Ramos (cell line): Measurements from ENCODE around the gene RELA.
"Not testable (repeated sequence)": the region's sequence is repeated elsewhere in the genome, so short reads cannot be mapped to it uniquely, and the experiment has no call there.

Experiments
- in situ Hi-C: fragments of 300-500 bp; cut with MboI; formaldehyde crosslinking; loops from one replicate; pipeline ENCODE4 v1.14.3; 2022; ENCODE audit warnings: low sequenced_read_pairs; ENCODE audit not compliant: unreplicated experiment

RELA gene

DNA sequence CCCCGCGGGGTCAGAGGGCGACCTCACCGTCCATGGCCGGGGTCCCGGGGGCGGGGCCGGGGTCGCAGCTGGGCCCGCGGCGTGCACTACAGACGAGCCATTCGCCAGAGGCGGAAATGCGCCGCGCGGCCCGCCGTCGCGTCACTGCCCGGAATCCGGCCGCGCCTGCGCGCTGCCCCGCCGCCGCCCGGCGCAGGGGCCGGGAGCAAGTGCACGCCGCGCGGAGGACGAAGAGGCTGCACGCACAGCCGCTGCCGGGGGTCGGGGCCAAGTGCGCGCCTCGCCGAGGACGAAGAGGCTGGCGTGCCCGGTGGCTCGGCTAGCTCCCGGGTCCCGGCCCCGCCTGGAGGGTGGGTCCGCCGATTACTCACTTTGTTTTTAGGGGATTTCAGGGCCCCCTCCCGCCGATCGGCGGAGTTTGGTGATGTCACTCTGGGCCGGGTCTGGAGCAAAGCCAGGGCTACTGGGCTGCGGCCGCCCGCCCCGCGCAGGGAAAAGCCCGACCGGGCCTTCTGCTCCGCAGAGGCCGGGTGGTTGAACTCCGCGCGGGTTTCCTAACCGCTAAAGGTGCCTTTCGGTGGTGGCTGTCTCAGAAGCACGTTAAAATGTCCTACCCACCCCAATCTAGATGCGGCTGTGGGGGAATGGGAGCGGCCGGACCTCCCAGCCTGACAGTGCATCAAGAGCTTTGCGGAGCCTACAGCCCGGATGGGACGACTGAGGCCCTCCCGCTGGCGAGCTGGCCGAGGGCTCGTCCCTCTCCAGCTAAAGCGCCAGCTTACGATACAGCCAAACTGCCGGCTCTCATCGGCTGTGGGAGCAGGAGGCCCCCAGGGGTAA lies at the start of gene RELA:
TSS of gene RELA (minus strand) at position 118 of the 840 bp plus-strand sequence. CDS start at position 34, 84 bp downstream.
- in situ Hi-C loops = no loop called here

DNA sequence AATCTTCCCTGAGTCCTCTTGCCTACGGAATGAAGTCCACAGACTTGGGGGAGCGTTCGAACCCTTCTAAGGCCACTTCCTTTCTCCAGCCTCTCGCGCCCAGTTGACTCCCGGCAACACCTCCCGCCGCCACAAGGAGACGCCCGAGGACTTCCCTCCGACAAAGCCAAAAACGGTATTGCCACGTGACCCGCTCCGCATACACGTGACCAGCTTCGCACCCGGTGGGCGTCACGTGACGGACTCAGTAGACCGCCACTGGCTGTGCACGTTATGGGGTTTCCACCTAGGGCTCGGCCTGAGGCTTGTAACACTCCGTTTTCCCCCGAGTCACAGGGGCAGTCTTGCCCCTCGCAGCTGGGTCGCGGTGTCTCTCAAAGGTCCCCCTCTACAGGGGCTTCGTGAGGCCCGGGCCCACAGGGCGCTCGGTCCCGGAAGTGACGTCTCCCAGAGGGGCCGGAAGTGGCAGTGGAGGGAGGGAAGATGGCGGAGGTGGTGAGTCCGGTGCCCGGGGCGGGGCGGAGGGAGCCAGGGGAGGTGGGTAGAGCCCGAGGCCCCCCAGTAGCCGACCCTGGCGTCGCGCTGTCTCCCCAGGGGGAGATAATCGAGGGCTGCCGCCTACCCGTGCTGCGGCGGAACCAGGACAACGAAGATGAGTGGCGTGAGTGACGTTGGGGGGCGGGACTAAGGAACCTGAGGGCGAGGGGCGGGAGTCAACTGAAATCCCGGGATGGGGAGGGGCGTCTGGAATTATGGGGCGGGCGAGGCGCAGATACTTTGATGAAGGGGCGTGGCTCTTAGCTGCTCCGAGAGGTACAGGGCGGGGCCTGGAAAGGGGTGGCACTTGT lies 49.3 kb upstream of the RELA start, which contains the start of gene KAT5:
TSS of gene KAT5 (plus strand) at position 468 of the 848 bp plus-strand sequence. CDS start at position 484, 16 bp downstream.
- in situ Hi-C loops = no loop called here

DNA sequence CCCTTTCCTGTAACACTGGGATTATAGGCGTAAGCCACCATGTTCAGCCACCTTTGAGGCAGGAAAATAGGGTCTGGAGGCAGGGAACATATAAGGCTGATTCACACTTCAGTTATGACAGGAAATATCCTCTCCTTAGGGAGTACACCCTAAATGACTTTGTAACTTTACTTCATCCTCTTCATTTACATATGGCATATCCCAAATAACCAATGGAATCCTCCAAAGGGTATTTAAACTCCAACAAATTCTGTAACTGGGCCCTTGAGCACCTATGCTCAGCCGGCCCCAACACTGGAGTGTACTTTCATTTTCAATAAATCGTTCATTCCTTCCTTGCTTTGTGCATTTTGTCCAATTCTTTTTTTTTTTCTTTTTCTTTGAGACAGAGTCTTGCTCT lies 47.7 kb upstream of the RELA start:
- in situ Hi-C loops = no loop called here

DNA sequence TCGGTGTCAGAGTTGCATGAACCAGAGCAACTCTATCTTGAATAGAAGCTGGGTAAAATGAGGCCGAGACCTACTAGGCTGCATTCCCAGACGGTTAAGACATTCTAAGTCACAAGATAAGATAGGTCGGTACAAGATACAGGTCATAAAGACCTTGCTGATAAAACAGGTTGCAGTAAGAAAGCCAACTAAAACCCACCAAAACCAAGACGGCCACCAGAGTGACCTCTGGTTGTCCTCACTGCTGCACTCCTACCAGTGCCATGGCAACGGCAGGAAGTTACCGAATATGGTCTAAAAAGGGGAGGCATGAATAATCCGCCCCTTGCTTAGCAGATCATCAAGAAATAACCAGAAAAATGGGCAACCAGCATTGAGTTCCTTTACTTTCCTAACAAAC lies 46.9 kb upstream of the RELA start:
- in situ Hi-C loops = no loop called here

DNA sequence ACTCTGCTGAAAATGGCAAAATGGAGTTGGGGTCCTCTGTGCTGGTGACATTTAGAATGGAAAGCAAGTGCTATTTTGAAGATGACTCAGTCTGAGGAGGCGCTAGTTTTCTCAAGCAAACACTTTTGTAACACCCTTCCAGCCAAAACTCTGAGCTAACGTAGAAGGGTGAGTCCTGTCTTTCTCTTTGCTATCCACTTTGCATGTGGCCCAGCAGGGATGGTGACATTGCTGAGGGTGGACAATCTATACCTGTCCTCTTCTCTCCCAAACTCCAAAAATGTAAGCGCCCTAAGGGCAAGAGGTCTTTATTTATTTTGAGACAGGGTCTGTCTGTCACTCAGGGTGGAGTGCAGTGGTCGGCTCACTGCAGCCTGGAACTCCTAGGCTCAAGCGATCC lies 45.7 kb upstream of the RELA start:
- in situ Hi-C loops = no loop called here

DNA sequence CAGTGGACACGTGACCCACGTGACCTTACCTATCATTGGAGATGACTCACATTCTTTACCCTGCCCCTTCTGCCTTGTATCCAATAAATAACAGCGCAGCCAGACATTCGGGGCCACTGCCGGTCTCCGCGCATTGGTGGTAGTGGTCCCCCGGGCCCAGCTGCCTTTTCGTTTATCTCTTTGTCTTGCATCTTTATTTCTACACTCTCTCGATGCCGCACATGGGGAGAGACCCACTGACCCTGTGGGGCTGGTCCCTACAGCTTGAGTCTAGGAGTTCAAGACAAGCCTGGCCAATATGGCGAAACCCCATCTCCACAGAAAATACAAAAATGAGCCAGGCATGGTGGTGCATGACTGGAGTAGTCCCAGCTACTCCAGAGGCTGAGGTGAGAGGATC lies 44.3 kb upstream of the RELA start:
- in situ Hi-C loops = not testable (repeated sequence)

DNA sequence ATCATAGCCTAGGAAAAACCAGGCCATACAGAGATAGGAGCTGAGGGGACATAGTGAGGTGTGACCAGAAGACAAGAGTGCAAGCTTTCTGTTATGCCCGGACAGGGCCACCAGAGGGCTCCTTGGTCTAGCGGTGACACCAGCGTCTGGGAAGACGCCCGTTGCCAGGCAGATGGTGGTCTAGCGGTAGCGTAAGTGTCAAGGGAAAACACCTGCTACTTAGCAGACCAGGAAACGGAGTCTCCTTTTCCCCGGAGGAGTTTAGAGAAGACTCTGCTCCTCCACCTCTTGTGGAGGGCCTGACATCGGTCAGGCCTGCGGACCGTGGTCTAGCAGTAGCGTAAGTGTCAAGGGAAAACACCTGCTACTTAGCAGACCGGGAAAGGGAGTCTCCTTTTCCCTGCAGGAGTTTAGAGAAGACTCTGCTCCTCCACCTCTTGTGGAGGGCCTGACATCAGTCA lies 43.6 kb upstream of the RELA start:
- in situ Hi-C loops = not testable (repeated sequence)

DNA sequence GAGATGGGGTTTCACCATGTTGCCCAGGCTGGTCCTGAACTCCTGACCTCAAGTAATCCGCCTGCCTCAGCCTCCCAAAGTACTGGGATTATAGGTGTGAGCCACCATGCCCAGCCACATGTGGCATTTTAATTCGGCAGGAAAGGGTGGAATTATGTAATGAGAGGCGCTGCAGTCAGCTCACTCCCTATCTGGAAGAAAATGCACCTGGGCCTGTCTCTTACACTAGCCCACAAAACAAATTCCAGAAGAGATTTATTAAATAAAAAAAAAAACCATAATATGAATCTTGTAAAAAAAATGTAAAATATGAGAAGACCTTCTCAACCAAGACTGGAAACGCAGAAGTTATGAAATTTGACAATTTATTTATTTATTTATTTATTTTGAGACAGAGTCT lies 41.1 kb upstream of the RELA start:
- in situ Hi-C loops = no loop called here

DNA sequence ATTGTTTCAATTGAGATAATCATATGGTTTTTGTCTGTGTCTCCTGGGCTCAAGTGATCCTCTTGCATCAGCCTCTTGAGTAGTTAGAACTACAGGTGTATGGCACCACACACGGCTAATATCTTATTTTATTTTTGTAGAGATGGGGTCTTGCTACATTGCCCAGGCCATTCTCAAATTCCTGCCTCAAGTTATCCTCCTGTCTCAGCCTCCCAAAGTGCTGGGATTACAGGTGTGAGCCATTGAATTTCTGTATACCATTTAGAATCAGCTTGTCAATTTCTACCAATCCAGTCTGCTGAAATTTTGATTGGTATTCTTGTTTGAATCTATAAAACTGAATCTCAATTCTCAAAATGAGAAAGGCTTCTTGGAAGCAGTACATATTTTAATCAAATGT lies 39.0 kb upstream of the RELA start:
- in situ Hi-C loops = no loop called here

DNA sequence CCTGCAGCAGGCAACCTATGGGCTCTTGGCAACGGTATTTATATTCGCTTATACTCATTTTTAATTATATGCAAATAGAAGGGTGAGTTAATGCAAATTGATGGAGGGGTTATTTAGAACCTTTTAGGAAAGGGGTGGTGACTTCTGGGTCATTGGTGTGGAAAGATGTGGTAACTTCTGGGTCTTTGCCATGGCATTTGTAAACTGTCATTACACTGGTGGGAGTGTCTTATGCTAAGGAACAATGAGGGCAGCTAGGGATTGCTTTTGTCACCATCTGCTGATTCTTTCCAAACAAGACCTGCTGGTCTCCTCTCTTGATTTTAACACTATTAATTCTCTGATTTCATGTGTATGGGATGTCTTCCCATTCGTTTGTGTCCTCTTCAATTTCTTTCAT lies 37.7 kb upstream of the RELA start:
- in situ Hi-C loops = no loop called here

DNA sequence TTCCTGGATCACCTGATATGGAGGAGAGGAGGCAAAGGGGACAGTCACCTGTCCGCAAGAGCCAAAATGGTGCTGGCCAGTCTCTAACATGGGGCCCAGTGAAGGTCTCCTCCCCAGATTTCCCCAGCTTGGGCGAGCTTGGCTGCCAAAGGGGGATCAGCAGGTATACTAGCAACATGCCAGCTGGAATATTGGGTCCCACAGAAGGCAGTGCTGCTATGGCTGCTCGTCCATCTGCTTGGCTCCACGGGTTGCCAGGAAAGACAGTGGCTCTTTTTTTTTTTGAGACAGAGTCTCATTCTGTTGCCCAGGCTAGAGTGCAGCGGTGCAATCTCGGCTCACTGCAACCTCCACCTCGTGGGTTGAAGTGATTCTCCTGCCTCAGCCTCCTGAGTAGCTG lies 36.6 kb upstream of the RELA start:
- in situ Hi-C loops = no loop called here

DNA sequence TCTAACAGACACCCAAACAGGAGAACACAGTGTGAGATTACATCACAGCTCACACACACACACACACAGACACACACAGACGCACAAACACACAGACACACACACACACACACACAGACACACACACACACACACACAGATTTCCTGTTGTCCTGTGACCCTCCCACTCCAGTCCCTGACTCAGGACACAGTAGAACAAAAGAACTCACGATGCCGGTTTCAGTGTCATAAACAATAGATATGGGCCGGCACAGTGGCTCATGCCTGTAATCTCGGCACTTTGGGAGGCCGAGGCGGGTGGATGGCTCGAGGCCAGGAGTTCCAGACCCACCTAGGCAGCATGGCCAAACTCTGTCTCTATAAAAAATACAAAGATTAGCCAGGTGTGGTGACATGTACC lies 35.5 kb upstream of the RELA start:
- in situ Hi-C loops = no loop called here

DNA sequence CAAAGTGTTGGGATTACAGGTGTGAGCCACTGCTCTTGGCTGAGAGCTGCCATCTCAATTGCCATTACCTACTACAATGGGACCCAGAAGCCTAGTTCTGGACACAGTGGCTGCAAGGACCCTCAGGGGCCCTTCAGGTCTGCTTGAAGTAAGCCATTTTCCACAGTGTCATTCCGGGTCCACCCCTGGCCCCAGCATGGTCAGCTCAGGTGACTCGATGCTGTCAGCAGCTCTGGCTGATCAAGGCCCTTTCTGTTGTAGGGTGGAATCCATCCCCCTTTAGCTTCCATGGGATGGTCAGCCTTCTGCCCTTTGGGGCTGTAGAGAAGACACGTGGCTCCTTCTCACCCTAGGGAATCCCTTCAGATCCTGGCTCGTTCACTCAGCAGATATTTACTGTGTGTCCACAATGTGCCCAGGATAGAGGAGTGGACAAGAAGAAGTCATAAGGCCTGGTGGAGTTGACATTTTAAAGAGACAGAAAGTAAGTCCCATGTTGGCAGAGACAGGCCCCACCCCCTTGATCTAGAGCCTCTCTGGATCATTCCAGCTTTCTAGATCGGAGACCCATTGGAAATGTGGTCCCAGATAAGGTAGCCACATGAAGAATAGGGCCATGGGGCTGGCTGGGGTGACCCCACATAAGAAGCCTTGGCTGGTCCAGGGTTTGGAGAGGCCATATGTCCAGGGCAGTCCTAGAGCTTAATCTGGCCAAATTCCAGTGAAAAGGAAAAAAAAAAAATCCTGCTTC lies 34.3 kb upstream of the RELA start:
- in situ Hi-C loops = no loop called here

DNA sequence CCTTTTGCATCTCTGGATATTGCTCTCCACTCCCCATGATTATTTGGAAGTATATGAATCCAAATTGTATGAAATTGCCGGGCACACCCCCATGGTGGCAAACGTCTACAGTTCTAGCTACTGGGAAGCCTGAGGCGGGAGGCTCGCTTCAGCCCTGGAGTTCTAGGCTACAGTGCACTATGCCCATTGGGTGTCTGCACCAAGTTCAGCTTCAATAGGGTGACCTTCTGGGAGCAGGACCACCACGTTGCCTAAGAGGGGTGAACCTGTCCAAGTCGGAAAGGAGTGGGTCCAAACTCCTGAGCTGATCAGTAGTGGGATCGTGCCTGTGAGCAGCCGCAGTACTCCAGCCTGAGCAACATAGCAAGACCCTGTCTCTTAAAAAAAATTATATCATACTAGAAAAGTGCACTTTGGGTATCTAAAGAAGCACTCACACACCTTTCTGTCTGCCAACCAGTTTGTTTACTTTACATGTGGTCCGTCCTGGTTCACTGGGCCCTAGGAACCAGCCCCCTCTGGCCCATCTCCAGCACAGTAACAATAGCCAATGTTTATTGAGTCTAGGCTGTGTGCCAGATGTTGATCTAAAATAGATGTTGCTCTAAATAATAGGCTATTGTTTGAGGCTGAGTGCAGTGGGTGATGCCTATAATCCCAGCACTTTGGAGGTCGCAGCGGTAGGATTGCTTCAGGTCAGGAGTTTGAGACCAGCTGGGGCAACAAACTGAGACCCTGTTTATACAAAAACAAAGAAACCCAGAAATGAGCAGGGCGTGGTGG lies 32.9 kb upstream of the RELA start:
- in situ Hi-C loops = no loop called here

DNA sequence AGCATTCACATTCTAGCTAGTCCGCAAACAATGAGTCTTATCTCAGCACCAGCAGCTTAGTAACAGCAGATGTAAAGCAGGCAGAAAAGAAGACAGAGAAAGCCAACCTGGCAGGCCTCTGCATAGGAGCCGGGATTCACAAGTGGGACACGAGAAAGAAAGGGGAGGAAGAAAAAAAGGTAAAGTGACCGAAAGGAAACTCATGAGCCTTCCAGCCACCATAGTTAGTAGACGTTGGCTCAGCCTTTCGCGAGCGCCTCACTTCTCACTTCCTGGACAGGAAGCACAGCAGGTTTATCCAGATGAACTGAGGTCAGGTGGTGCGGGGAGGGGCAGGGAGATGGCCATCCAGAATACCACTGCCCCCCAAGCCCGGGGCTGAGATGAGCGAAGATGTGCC lies 29.7 kb upstream of the RELA start:
- in situ Hi-C loops = no loop called here

DNA sequence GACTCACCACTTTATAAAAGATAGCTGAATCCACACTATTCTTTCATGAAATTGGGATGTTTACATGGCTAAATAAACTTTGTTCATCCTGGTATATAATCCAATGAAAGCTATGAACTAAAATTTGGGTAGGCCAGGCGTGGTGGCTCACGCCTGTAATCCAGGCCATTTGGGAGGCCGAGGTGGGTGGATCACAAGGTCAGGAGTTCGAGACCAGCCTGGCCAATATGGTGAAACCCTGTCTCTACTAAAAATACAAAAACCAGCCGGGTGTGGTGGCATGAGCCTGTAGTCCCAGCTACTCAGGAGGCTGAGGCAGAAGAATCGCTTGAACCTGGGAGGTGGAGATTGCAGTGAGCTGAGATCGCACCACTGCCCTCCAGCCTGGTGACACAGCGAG lies 29.1 kb upstream of the RELA start:
- in situ Hi-C loops = not testable (repeated sequence)

DNA sequence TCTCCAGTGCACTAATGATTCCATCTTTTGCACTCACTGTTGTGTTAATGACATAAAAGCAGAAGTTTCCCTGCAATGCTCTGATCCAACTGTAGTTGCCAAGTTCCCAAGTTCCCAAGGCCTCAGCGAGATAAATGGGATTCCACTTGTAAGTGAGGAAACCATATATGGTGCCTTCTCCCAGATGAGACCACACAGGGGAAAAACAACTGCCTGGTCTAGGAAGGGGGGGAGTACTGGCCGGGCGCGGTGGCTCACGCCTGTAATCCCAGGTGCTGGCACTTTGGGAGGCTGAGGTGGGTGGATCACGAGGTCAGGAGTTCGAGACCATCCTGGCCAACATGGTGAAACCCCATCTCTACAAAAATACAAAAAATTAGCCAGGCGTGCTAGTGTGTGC lies 23.3 kb upstream of the RELA start:
- in situ Hi-C loops = no loop called here

DNA sequence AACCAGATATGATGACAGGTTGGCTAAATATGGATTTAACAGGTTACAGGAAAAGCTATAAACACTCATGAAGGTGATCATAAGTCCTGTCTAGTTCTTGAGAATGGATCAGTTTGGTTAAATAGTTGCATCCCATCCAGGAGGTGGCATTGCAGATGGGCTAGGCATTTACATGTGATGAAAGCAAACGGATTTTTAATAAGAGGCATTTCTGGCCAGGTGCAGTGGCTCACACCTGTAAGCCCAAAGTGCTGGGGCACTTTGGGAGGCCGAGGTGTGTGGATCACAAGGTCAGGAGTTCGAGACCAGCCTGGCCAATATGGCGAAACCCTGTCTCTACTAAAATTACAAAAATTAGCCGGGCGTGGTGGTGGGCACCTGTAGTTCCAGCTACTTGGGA lies 20.8 kb upstream of the RELA start:
- in situ Hi-C loops = not testable (repeated sequence)

DNA sequence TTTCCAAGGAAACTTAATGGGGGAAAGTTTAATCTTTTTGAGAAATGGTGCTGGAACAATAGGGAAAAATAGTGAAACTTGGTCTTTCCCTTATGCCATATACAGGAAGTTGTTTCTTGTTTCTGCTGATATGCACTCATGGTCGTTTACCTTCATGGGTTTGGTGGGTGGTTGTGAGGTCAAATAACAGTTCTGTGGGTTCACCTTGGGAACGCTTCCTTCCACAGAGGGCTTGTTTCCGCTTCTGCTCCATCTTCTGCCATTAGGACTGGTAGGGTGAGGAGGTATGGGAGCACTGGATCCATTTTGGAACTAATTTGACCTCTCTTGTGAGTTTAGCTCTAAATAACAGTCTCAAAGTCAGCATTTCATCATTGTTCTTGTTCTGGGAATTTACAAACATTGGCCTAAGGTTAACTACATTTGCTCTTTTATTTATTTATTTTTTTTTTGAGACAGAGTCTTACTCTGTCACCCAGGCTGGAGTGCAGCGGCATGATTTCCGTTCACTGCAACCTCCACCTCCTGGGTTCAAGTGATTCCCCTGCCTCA lies 17.6 kb upstream of the RELA start:
- in situ Hi-C loops = no loop called here
